Activated CD4-positive, alpha-beta T cell treated with anti-CD3 and anti-CD28 coated beads, Interleukin-2, Interleukin-6, amounts not matched to agents 100 ng/mL and 50 ng/mL, durations not matched to agents 16 hours and 8 hours (primary cell): ENCODE results near the gene SYT6.
"Not testable (repeated sequence)": the region's sequence is repeated elsewhere in the genome, so short reads cannot be mapped to it uniquely, and the experiment has no call there.

ENCODE experiments used
- DNase-seq: peaks from one replicate; pipeline ENCODE4 v3.0.0-alpha.2; 2020

The SYT6 gene

GRCh38 chr1:114065671-114066070 is 88.0 kb downstream of the SYT6 start:
- not testable (repeated sequence) for DNase-seq

GRCh38 chr1:114063544-114063943 is 90.1 kb downstream of the SYT6 start:
- DNase-seq, result no peak

GRCh38 chr1:114062477-114063099 is 91.1 kb downstream of the SYT6 start:
- DNase-seq, result no peak

GRCh38 chr1:114061121-114061830 is 92.4 kb downstream of the SYT6 start:
- DNase-seq, result no peak

- DNase-seq, result not testable (repeated sequence)
These were observed 95.4 kb downstream of the SYT6 start for GRCh38 chr1:114058236-114058635.

GRCh38 chr1:114054148-114054547 is 99.5 kb downstream of the SYT6 start:
- no peak for DNase-seq

- DNase-seq, result no peak
These were observed 105.4 kb downstream of the SYT6 start for GRCh38 chr1:114048232-114048631.

GRCh38 chr1:114043548-114043947 is 110.1 kb downstream of the SYT6 start:
- DNase-seq, result no peak

GRCh38 chr1:114043054-114043453 is 110.6 kb downstream of the SYT6 start:
- no peak for DNase-seq

- peak; percentile 44 for DNase-seq
These were observed 113.2 kb downstream of the SYT6 start for GRCh38 chr1:114040273-114041015.
